Stimulated activated CD4-positive, alpha-beta T cell treated with anti-CD3 and anti-CD28 coated beads, Interleukin-2, amount 100 ng/mL, for 4 hours (primary cell): ENCODE results near the gene NAXD.
"Not testable (repeated sequence)": the region's sequence is repeated elsewhere in the genome, so short reads cannot be mapped to it uniquely, and the experiment has no call there.

Experiments used
- DNase-seq: peaks from one replicate; pipeline ENCODE4 v3.0.0-alpha.2; 2020; ENCODE audit warnings: low read depth

NAXD gene

GRCh38 chr13:110644892-110645521 is 29.7 kb downstream of the NAXD start:
- no peak for DNase-seq

- DNase-seq, result no peak
These were observed 30.4 kb downstream of the NAXD start for GRCh38 chr13:110645750-110646149.

DNA sequence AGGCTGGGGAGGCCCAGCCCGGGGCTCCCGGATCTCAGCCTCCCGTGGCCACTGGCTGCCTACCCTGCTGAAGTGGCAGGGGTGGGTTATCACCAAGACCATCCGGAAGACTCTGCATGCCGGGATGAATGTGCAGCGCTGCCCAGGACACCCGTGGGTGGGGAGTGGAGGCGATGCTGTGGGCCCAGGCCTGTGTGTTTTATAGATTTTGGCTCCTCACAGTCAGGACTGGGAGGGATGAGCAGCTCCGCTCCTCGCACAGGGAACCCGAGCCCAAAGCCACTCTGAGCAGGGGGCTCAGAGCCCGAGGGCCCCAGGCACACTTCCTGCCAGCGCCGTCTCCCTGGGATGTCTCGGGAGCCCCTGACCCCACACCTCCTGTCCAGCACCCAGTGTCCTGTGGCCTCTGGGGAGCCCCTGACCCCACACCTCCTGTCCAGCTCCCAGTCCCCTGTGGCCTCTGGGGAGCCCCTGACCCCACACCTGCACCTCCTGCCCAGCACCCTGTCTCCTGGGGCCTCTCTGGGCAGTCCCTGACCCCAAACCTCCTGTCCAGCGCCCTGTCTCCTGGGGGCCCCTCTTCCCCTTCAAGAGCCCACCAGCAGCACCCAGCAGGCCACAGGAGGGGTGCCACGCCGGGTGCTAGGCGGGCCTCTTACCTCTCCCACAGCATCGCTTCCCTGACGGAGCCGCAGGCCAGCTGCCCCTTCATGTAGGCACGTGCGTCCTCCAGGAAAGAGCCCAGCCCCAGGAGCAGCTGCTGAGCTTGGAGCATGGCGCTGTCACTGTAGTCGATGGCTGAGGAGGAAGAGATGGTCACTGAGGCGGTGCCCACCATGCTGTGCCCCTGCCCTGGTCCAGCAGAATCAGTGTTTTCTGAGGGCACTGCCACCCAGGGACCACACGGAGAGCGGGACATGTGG is 31.4 kb downstream of the NAXD start:
- no peak for DNase-seq

GRCh38 chr13:110647365-110647737 is 32.0 kb downstream of the NAXD start:
- DNase-seq, result no peak

GRCh38 chr13:110648146-110648819 is 32.9 kb downstream of the NAXD start:
- no peak for DNase-seq

DNA sequence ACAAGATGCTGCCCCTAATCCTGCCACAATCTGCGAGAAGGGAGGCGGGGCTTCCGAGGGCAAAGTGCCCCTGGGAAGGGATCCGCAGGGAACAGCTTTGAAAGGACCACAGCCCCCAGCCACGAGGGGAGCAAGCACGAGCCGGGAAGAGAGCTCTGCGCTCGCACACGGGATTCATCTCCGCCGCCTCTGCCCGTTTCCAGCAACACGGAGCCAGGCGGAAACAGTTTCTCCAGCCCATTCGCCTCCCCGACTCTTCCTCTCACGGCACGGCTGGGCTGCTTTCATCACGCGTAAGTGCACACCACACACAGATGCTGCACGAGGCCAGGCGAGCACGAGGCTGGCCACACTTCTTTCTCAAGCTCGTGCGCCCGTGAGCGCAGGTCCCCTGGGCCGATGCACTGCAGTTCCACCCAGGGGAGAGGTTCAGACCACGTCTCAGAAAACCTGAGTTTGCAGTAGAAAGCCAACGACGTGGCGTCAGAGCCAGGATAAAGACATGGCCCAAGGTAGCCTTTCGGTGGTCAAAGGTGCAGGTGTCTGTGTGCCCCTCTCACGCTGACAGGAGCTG is 33.6 kb downstream of the NAXD start:
- DNase-seq, result no peak

DNA sequence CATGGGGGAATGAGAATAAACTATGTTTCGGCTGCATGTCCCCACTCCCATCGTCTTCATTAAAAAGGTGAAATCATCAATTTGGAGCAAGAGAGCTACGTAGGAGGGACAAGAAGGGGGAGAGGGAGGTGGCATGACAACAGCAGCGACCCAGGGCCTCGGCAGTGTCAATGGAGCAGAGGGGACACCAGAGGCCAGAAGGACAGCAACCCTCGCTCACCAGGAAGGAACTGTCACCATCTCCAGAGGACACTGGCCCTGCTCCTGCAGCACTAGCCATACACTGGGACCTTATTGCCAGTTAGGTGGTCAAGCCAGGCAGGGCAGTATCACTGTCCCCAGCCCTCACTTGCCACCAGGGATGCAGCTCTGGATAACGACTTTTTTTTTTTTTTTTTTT is 34.2 kb downstream of the NAXD start:
- DNase-seq, result no peak

DNA sequence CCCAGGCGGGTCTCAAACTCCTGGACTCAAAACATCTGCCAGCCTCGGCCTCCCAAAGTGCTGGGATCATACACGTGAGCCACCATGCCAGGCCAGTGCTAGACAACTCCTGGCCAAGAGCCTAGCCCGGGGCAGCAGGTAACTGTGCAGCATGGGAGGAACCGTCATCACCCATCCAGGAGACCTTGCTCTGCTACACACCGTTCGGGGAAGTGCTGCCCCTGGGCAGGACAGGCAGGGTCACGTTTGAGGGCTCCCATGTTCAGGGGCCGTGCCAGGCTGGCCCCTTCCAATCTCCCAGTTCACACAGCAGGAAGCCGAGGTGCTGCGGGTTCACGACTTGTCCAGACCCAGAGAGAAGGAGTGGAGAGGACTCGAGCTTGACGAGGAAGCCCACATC is 35.1 kb downstream of the NAXD start:
- no peak for DNase-seq

DNA sequence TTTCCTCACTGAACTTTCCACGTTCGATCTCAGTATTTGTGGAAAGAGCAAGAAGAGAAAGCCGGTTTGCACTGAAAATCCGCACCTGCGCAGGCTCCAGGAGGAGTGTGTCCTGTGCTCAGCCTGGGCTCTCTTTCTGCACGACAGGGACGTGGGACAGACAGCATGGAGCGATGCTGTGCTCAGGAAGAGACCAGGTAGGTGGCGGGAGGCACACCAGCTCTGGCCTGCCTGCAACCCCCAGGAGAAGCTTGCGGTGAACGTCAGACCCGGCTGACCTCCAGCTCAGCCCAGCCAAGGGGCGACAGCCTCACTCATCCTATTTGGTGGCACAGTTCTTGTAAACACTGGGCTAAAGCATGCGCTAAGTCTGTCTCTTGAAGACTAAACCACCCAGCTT is 35.9 kb downstream of the NAXD start:
- DNase-seq, result no peak

GRCh38 chr13:110651726-110652230 is 36.4 kb downstream of the NAXD start:
- no peak for DNase-seq

DNA sequence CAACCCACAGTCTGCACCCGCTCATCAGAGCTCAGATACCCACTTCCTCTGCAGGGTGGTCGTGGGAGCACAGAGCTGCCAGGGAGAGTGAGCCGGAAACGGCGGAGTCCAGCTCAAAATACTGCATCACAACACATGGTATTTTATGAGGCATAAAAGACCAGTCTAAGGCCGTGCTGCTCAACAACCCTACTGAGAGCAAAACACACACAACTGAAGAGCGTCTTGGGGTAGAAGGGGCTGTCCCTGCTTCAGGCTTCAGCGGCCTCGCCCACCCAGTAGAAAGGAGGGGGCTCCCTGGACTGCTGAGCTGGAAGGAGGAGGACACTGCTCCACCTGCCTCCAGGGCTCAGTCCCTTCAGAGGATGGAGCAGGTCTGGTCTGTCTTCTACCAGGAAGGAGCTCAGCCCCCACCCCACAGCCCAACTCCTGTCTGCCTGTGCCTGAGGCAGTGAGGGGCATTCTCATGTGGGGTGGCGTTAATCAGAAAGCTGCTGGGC is 36.9 kb downstream of the NAXD start:
- DNase-seq, result no peak

DNA sequence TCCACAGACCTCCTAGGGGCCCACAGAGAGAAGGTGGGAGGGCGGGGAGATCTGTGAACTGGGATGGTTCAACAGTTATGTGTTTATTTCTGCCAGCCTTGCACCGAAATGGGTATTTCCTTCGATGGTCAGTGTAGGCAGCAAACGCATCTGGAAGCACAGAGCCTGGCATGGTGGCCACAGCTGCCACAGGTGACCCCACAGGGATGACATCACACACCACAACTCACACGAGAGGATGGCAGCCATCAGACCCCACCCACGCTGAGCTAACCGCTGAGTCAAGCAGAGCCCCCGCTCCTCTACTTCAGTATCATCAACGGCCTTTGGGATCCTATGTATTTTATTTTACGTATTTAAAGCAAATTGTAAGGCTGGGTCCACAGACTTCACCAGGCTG is 37.4 kb downstream of the NAXD start:
- no peak for DNase-seq

- DNase-seq, result no peak
These were observed 37.9 kb downstream of the NAXD start for GRCh38 chr13:110653271-110653670.

DNA sequence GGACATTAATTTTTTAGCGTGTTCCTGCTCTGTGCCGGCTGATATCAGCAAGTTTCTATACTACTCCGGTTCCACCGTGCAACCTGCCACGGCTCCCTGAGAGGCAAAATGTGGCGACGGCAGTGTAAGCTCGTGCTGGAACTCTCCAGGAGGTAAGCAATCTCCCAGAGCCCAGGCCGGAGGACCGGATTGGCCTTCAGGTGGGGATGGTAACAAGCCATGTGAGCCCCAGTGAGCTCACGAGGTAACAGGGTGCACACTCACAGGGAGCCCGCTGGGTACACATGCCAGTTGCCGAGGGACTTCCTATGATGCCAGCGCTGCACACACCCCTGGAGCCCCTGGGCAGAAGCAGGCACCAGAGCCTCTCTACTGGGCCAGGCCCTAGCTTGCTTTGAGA is 38.5 kb downstream of the NAXD start:
- DNase-seq, result no peak

- DNase-seq, result no peak
These were observed 41.9 kb downstream of the NAXD start for GRCh38 chr13:110657196-110657595.

DNA sequence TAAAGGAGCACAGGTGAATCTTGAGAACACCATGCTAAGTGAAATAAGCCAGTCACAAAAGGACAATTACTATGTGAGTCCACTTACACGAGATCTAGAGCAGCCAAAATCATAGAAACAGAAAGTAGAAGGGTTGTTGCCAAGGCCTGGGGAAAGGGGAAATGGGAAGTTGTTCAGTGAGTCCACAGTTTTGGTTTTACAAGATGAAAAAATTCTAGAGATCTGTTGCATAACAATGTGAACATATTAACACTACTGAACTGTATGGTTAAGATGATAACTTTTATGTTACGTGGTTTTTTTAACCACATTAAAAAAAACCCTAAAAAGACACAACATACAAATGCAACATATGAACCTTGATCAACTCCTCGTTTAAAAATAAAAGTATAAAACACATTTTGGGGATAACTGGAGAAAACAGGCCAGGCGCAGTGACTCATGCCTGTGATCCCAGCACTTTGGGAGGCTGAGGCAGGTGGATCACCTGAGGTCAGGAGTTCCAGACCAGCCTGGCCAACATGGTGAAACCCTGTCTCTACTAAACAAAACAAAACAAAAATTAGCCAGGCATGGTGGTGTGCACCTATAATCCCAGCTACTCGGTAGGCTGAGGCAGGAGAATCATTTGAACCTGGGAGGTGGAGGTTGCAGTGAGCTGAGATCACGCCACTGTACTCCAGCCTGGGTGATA is 43.0 kb downstream of the NAXD start:
- not testable (repeated sequence) for DNase-seq

DNA sequence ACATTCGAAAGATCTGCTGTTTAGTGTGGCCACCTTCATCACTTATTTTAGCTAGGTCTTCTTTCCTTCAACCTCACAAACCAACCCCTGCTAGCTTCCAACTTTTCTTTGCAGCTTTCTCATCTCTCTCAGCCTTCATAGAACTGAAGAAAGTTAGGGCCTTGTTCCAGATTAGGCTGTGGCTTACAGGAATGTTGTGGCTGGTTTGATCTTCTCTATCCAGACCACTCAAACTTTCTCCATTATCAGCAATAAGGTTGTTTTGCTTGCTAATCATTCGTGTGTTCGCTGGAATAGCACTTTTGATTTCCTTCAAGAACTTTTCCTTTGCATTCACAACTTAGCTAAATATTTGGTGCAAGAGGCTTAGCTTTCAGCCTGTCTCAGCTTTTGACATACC is 45.9 kb downstream of the NAXD start:
- DNase-seq, result no peak

GRCh38 chr13:110662091-110662490 is 46.7 kb downstream of the NAXD start:
- DNase-seq, result no peak

GRCh38 chr13:110662777-110663443 is 47.6 kb downstream of the NAXD start:
- DNase-seq, result no peak

DNA sequence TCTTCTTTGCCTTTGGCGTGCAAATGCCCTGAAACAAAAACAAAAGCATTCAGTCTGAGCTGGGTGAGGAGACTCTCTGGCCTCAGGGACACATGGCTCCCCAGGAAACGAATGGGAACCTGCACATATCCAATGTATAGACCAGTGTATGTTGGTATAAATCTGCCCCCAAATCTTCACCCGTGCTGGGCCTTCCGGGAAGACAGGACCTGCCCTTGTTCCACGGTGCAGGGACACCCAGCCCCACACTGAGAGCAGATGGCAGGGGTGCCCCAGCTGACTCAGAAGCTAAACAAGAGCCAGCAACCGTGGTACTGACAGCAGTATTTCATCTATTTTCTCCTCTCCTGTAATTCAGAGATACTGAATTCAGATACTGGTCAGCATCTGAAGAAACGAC is 48.1 kb downstream of the NAXD start:
- DNase-seq, result no peak

- no peak for DNase-seq
These were observed 48.7 kb downstream of the NAXD start for GRCh38 chr13:110664041-110664440.
